ENCODE data around the gene RTP1.

DNA sequence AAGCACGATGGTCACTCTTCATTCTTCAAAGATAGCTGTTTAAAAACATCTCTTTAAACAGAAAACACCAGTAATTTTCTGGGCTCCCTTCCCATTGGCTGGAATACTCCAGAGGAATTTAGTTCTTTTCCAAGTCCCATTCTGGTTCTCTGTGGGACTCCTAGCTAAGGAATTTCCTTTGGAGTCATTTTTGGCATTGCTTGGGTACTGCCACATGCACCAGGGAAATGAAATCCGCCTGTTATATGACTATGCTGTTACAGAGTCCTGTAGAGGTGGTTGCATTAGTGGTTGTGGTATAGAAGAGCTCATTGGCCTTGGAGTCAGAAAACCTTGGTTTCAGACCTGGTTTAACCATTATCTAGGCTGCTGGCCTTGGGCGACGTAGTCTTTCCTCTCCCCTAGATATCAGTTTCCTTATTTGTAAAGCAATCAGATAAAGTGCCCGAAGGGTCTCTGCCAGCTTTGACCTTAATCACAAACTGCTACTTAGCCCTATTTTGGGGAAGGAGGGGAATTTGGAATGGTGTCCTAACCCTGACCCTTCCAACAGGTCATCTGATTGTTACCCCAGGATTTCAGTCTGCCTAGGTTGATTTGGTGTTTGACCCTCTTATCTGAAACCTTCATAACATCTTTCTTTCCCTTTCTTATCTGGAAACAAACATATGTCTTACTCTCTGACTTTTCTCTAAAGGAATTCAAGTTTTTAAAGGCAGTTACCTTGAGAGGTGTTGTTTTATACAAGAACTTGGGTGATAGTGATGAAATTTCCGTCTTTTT lies 13.4 kb downstream of the RTP1 start:
- TF ChIP-seq, protein P1, sequence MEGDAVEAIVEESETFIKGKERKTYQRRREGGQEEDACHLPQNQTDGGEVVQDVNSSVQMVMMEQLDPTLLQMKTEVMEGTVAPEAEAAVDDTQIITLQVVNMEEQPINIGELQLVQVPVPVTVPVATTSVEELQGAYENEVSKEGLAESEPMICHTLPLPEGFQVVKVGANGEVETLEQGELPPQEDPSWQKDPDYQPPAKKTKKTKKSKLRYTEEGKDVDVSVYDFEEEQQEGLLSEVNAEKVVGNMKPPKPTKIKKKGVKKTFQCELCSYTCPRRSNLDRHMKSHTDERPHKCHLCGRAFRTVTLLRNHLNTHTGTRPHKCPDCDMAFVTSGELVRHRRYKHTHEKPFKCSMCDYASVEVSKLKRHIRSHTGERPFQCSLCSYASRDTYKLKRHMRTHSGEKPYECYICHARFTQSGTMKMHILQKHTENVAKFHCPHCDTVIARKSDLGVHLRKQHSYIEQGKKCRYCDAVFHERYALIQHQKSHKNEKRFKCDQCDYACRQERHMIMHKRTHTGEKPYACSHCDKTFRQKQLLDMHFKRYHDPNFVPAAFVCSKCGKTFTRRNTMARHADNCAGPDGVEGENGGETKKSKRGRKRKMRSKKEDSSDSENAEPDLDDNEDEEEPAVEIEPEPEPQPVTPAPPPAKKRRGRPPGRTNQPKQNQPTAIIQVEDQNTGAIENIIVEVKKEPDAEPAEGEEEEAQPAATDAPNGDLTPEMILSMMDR (IDR thresholded peaks at IDR 0.05 in 4 of 5, conservative IDR thresholded peaks at IDR 0.05 in 1 of 5) = no peak
- no peak for TF ChIP-seq POLR2A (IDR thresholded peaks at IDR 0.05)

All from gastrocnemius medialis (tissue), 4 donors.